GM12801 (cell line): Measurements from ENCODE around the gene VRK3.

Experiments
- TF ChIP-seq, protein P1 (sequence below): IDR thresholded peaks from one replicate; pipeline ENCODE4 v1.5.1; 2011; ENCODE audit warnings: control low read depth; ENCODE audit not compliant: insufficient read length; ENCODE audit errors: extremely low read depth

VRK3 gene

DNA sequence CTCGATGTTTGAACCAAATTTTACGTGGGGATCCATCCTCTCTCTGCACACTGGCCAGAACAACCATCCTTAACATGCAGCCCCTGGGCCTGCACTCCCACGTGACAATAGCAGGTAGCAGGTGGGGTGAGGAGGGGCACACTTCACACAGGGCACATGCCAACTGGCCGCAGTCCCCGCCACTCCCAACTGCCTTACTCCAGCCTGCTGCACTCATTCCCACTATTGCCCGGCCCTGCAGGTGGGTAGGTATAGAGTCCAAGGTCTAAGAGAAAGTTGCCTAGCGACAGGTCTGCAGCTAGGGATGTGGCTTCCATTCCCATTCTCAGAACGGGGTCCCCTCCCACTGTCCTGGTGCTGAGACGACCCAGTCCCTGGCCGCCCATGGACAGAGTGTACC is 18.0 kb downstream of the VRK3 start:
- TF ChIP-seq, protein P1, sequence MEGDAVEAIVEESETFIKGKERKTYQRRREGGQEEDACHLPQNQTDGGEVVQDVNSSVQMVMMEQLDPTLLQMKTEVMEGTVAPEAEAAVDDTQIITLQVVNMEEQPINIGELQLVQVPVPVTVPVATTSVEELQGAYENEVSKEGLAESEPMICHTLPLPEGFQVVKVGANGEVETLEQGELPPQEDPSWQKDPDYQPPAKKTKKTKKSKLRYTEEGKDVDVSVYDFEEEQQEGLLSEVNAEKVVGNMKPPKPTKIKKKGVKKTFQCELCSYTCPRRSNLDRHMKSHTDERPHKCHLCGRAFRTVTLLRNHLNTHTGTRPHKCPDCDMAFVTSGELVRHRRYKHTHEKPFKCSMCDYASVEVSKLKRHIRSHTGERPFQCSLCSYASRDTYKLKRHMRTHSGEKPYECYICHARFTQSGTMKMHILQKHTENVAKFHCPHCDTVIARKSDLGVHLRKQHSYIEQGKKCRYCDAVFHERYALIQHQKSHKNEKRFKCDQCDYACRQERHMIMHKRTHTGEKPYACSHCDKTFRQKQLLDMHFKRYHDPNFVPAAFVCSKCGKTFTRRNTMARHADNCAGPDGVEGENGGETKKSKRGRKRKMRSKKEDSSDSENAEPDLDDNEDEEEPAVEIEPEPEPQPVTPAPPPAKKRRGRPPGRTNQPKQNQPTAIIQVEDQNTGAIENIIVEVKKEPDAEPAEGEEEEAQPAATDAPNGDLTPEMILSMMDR, result no peak

DNA sequence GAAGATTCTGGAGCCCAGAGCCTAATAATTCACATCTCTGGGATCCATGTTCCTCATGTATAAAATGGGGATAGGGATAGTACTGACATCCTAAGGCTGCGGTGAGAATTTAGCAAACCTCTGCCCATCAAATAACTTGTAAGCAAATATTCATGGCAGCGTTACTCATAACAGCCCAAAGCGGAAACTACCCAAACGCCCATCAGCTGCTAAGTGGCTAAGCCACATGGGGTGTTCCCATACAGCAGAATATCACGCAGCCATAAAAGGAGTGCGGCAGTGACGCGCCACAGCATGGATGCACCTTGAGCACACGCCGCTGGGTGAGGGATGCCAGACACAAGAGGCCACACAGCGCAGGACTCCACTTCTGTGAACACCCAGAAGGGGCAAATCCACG is 19.7 kb downstream of the VRK3 start:
- TF ChIP-seq, protein P1, result no peak

DNA sequence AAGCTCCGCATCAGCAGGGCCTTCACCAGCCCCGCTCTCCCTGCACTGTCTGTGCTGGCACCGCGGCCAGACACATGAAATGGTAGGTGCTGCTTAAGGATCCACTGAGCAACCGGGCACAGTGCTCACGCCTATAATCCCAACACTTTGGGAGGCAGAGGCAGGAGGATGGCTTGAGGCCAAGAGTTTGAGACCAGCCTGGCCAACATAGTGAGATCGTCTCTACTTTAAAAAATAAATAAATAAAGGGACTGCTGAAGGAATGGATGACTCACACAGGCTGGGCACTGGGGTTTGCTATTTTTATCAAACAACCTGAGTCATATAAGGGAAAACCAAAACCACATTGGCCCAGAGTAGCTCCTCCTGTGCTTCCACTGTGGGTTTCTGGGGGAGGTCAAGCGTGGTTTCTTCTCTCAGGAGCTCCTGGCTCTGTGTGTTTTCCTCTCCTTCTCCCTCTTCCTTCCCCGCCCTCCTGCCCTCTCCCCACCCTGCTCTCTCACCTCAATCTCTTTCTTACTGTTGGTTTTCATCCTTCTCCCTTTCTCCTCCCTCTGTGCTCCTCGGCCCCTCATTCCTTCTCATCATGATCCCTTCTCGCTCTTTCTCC is 21.3 kb downstream of the VRK3 start:
- TF ChIP-seq, protein P1, result no peak

DNA sequence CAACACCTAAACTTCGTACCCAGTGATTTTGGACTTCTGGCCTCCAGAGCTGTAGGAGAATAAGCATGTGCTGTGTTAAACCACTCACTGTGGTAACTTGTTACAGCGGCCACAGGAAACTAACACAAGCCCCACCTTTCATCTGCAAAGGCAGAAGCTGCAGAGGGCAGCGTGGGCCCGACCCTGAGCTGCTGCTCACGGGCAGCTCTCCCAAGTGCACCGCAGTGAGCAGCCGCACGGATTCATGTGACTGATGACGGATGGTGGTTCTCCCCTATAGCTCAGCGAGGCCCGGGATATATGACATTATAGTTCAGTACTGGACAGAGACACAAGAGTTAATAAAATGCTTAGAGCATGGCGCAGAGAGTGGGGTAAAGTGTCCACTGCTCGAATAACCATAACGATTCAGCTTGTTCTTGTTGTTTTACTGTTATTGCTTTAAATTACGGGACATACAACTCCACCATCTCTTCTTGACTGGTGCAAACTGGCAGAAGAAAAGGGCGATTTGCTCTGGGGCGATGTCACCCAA is 21.9 kb downstream of the VRK3 start:
- TF ChIP-seq, protein P1, result no peak

DNA sequence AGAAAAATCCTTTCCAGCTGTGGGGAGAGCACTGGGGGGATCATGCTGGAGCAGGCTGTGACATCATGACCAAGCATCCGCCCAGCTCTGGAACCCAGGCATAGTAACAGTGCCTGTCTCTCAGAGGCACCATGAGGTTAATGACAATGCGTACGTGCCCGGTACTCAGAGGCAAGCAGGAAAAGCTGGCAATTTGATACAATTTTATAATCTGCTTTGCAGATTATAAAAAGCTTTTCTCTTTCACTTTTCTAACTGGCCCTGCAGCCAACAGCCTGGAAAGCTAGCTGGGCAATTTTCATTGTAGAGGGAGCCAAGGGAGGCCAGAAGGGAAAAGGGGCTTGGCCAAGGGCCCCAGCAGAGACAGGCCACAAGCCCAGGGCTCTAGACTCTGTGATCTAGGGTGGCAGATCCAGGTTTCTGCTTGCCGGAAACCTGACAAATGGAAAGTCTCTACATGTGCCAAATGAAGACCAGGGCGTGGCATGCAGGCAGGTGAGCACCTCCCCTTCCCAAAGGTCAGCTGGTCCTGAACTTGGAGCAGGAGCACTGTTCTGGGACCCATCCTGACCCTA is 22.7 kb downstream of the VRK3 start:
- TF ChIP-seq, protein P1, result no peak

DNA sequence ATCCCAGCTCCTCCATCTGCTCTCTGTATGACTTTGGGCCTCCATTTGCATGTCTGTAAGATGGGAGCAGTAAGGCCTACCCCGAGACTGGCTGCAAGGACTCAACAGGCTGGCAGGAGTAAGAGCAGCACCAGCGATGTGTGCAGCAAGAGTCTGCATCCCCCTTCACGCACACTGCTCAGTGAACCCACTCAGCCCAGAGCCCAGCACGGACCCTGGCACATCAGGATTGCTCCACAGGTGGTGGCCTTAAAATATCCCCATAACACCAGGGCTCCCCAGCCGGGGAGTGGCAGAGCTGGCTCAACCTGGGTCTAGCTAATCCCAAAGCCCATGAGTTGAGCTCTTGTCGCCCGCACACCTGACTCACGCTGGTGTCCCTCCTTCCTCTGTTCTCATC is 23.4 kb downstream of the VRK3 start:
- TF ChIP-seq, protein P1, result no peak

DNA sequence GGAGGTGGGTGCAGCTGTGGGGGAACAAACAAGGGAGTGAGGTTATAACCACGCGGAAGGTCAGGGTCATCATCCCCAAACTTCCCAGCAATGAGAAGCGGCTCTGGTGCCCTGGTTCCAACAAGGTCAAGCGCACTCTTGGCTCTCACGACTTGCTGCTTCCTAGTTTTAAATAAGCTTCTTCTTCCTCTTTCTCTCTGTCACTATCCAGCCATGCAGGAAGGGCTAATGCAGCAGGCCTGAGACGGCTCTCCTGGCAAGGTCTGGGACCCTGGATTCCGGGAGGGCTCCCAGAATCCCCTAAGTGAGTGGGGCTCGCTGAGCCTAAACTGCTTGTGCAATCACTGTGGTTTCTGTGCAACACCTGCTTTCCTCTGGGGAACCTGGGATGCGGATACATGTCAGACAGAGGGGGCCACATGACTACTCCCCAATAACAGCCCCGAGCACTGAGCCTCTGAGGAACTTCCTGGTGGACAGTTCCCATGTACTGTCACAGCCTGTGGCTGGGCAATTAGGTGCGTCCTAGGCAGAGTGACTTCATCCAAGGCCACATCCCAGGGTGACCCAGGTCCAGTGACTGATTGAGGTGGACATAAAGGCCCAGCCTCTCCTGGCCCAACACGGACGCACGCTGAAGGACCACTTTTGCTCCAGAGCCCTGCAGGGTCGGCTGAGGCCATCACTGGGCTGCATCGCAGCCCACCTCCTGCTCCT is 24.2 kb downstream of the VRK3 start:
- TF ChIP-seq, protein P1, result no peak
